ENCODE data around the gene UCK2. TPM values are rescaled to one million over a fixed set of nuclear protein-coding genes. Genes with fewer than 3 reads are reported as not detected.

The UCK2 gene
- total RNA-seq (2022; extraction: Qiagen RNA extraction; ENCODE audit: low read depth): 111 to 116 TPM (median 115 TPM) in 5 replicates

DNA sequence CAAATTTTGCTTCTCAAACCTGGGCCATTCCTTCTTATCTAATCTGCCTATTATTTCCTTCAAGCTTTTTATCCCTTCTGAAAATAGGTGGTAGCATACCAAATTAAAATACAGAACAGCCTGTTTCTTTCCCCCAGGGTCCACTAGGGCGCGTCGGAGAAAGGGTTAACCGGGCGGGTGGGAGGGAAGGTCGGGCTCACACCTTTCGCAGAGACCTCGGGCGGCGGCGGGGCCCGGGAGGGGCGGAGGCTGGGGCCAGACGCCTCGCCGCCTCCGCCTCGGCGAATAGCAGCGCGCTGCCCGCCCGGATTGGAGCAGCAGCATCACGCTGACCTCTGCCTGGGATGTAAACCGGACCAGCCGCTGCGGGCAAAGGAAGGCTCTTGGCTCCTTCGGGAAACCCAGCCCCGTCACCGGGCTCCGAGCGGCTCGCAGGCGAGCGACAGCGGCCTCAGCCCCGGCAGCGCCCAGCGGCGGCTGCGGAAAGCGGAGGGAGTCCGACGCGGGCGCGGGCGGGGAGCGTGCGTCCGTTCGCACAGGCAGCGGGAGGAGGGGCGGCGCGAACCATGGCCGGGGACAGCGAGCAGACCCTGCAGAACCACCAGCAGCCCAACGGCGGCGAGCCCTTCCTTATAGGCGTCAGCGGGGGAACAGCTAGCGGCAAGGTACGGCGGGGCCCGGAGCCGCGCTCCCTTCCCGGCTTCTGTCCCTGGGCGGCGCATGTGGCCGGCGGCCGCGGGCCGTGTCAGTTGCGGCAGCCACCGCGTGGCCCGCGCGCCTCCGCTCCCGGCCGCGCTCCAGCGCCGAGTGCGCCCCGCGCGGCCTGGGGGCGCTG lies at the start of gene UCK2:
UCK2 (plus strand) TSS at position 347 of the 835 bp plus-strand sequence; CDS start at position 567, 220 bp downstream.

Other genes with a start within 250 kb of the UCK2 start
- 191 to 262 TPM (median 195 TPM) in 5 replicates for gene MGST3, start 196.4 kb upstream of the UCK2 start, total RNA-seq (2022; extraction: Qiagen RNA extraction; ENCODE audit: low read depth)
- 40.0 to 45.2 TPM (median 40.7 TPM) in 5 replicates for gene ALDH9A1, start 129.1 kb upstream of the UCK2 start, total RNA-seq (2022; extraction: Qiagen RNA extraction; ENCODE audit: low read depth)
- 163 to 185 TPM (median 170 TPM) in 5 replicates for gene TMCO1, start 58.7 kb upstream of the UCK2 start, total RNA-seq (2022; extraction: Qiagen RNA extraction; ENCODE audit: low read depth)